Fibroblast of skin of abdomen (primary cell): ENCODE measurements around the gene NOX3.

Source experiments
- DNase-seq: peaks from one replicate; pipeline ENCODE4 v3.0.0-alpha.2; 2013

The NOX3 gene

DNA sequence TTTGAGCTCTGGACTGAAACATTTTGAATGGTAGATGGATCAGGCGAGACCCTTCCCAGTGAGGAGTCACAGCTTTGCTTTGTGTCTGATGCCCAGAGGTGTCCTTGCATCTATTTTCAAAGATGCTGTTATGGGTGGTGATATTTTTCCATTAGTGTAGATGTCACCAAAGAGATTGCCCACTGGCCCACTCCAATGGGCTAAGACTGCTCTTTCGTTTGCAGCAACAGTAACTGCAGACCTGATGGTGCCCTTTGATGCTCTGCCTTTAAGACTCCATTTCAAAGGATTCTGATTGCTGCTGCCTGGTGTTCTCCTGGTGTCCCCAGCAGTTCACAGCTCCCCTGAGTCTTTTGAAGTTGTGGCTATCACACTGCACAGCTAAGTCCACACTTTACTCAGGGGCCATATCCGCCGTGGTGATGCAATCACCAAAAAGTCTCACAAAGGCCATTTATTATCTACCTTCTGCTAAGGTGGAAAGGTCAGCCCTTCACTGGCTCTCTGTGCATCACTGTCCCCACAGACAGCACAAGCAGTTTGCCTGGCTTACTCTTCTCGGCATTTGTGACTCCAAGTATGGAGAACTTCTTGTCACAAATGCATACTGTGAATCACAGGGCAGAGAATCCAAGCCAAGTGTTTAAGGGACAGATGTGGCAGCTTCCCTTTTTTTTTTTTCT is 56.4 kb downstream of the NOX3 start:
- DNase-seq, result no peak

DNA sequence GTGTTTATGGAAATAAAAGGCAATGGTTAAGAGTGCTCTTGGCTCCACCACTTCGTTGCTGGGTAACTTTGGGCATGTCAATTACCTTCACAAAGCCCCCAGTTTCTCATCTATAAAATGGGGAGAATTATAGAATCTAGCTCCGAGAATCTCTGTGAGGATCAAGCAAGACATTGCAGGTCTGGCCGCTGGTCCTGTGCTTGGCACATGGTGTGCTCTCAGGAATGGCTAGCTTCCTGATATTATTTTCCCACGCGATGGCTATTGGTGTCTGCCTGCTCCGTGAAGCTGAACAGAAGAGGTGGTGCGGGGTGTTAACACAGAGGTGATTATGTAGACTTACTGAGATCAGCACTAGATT is 57.0 kb downstream of the NOX3 start:
- no peak for DNase-seq

DNA sequence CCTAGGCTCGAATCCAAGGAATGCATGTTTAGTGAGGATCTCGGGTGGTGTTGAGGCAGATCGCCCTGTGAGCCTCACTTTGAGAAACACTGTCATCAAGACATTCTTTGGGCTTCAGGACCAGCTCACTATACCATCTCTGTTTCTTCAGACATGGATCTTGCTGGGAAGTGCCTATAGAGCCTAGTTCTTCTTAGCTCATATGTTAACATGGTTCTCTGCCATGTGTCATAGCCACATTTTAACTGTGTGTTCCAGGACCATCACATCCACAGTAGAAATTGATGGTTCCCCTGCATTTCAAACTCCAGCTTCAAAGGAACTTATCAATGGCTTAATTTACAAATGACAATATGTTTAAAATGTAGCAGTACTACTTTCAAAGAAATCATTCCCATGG is 57.4 kb downstream of the NOX3 start:
- no peak for DNase-seq

DNA sequence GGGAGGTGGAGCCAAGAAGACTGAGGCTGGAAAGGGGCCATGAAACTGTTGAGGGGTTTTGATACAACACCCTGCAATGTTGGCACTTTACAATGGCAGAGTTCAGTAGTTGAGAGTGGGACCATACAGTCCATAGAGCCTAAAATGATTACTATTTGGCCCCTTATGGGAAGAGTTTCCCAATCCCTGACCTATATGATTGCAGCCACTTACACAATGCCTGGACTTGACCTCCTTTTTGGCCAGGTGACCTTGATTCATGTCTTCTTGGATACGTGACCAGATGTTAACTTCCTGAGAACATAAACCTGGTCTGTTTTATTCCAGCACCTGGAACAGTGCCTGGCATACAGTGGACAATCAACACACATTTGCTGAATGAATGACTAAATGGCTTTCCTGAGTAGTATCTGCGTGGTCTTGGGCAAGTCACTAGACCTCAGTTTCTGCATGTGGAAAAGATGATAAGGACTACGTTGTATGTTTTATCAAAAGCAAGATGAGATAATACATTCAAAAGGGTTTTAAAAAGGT is 58.4 kb downstream of the NOX3 start:
- DNase-seq, result no peak

DNA sequence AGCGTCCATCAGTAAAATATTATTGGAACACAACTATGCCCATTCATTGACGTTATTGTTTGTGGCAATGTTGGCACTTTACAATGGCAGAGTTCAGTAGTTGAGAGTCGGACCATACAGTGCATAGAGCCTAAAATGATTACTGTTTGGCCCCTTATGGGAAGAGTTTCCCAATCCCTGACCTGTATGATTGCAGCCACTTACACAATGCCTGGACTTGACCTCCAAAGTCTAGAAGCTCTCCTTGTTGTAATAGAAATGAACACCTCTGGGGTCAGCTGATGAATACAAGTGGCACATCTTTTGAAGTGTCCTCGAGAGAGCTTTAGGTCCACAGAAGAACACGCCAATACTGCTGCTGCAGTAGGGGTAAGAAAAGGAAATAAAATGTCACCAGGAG is 59.0 kb downstream of the NOX3 start:
- DNase-seq, result no peak

DNA sequence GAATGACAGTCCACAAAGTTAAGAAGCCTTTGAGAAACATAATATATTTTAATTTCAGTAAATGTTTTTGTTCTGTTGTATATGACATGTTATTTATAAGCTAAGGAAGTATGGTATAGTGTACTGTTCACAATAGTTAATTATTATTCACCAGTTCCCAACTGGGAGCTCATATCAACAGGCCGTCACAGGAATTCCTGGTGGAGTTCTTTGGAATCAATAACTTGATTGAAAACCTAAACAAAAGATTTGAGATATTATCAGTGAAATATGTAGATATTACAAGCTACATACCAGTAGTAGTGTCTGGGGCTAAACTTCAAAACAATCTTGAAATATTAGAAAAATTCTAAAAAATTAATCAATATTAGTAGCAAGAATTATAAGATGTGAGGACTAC is 60.3 kb downstream of the NOX3 start:
- DNase-seq, result no peak

DNA sequence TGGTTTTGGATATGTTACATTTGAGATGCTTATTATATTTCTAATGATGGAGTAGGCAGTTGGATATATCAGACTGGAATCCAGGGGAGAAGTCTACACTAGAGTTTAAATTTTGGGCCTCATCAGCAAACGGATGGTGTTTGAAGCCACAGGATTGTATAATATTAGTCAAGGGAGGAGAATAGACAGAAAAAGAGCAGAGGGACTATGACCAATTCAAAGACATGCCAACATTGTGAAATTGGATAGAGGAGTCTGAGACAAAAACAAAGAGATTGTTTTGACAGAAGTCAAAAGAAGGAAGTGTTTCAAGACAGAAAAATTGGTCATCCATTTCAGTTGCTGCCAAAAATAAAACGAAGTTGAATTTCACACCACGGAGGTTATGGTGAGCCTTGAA is 66.5 kb downstream of the NOX3 start:
- DNase-seq, result no peak

DNA sequence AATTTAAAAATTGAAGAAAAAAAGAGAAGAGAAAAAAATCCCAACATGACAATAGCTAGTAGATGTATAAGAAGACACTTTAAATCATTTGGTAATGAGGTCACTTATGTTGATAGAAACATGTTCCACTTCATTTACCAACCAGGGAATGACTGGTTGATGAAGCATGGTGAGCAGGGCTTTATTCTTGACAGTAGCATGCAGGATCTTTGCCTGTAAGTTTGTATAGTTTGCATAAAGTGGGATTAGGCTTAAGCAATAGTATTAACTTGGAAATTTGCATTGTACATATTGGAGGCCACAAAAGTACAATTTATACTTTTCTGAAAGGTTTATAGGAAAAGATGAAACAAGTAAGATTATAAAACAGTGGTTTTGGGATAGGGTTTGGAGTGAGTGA is 67.0 kb downstream of the NOX3 start:
- DNase-seq, result peak; percentile 36

DNA sequence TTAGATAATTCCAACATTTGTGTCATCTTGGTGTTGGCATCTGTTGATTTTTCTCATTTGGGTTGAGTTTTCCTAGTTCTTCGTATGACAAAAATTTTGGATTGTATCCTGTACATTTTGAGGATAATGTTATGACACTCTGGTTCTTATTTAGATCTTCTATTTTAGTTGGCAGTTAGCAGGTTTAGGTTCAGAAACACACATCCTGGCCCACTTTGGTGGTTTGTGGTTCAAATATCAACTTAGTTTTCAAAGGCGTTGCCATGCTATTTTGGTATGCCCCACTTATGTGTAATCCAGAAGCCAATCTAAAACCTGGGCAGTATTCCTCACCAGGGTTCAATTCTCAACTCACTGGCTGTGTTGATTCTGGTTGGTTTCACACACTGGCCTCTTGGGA is 68.2 kb downstream of the NOX3 start:
- DNase-seq, result no peak

DNA sequence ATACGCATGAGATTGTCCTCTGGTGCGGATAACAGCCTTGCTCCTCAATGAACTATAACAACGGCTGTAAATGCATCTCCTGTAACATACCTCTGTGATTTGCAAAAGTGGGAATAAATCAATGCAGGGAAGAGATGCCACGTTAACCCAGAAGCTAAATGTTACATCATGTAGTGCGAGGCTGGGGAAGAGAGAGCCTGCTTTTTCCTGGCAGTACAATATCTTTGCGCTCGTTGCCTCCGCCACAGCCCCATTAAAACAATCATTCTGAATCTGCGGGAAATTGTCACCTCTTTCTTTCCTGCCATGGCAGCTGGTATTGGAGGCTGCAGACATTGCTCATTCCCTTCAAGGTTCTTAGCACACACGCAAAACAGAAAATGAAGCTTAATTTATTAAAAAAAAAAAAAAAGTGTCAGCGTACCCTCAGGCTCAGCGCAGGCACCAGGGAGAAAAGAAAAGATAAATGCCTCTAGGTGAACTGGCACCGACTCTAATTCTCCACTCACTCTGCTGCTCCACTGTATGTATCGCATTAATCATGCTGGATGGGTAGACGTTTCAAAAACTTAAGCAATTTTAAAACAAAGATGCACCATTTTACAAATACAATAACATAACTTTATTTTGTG is 71.2 kb downstream of the NOX3 start:
- no peak for DNase-seq

DNA sequence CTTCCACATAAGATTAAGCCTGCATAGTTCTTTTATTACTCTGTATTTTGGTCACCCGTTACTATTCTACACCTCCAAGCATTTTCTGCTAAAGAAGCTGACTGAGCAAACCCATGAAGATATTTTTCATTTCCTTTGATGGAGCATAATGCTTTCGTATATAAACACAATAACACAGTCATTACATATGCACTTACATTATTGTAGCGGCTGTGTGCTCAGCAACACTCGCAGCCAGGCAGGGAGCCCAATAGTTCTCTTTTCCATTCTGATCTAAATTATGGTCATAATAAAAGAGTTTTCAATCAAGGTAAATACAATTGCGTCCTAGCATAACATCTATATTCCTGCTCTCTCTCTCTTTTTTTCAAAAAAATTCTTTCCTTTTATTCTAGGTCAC is 71.7 kb downstream of the NOX3 start:
- DNase-seq, result peak; percentile 48

DNA sequence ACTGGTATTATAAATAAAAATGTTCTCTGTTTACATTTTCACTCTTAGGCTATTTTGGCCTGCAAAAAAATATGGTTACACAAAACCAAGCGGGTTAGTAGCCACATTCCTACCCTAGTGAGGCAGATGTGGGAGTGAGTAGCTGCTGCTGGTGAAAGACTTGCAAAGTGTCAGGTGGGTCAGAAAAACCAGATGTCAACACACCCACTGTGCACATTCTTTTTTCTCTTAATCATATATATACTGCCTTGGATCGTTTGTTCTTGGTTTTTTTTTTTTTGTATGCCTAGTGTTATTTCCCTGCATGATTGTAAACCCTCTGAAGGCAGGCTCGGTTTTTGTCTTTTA is 73.3 kb downstream of the NOX3 start:
- DNase-seq, result peak; percentile 89

DNA sequence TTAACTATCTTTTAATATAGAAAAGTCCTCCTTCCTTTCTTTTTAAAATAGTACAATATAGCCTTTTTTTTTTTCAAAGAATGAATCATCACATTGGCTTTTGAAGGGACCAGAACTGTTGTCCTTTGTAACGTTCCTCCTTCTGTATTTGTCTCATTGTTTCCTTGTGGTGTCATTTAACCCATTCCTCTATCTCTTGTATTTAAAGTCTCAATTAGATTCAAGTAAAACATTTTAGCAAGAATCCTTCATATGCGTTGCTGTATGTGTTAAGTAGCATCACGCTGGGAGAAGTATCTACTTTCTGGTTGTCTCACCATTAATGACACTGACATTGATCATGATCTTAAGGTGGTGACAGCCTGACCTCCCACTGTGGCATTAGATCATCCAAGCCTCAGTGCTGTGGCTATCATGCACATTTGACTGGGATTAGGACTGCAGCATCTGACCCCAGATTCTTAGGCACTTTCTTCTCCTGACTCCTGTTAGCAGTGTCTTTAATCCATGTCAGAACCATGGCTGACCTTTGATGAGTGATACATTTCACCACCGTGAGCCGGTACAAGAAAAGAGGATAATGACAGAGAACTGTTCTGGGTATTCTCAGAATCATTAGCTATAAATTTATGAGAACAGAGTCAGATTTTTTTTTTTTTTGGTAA is 73.8 kb downstream of the NOX3 start:
- peak; percentile 82 for DNase-seq

DNA sequence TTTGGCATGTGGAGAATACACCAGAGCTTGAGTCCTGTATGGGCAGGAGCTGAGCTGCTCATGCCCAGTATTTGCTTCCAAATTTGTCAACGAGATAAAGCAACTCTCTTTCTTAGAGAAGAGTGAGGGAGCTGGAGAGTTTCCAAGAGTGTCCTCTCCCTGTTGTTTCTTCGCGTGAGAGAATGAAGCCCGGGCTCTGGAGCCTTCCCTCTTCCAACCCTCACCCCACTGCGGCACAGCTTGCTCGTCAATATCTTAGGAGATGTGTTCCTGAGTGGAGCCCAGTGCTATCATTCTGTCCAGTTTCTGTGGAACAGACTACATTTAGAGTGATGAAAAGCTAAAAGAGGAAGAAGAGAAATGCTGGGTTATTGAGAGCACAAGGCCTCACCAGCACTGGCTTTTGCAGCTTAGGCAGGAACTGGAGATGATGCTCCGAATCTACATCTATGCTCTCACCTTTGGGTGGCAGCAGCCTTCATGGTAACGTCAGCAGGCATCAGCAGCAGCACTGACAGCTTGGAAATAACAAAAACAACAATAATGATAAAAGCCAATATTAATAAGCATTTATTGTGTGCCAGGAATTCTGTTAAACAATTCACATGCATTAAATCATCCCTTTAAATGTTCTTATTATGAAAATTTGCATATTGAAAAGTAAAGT is 74.8 kb downstream of the NOX3 start:
- DNase-seq, result no peak

DNA sequence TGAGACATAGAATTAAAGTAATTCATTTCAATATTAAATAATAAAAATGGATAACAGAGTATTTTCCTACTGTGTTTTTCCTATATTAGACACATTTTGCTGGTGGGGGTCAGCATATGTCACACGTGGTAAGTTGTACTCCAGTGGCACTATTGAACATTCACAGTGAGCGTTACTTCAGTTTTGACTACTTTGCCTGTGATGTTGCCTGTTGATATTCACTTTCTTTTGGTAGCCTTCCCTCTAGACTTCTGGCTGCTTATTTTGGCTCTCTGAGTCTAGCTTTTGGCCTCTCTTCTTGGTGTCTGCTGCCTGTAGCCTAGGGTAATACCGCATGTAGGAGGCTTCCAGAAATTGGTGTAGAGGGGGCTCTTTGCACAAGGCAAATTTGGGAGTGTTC is 76.9 kb downstream of the NOX3 start:
- no peak for DNase-seq

DNA sequence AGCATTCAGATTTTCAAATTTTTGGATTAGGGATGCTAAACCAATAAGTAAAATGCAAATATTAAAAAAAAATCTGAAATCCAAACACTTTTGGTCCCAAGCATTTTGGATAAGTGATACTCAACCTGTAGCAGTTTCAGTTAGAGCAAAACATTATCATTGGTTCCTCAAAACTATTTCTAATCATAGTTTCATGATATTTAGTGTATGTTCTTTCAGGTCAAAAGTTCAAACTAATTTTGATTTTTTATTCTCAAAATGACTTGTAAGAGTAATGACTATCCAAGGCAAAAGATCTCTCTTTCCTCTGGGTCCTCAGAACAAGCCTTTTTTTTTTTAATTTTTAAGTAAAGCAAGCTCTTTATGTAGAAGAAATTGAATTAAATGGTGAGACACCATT is 77.4 kb downstream of the NOX3 start:
- DNase-seq, result no peak

DNA sequence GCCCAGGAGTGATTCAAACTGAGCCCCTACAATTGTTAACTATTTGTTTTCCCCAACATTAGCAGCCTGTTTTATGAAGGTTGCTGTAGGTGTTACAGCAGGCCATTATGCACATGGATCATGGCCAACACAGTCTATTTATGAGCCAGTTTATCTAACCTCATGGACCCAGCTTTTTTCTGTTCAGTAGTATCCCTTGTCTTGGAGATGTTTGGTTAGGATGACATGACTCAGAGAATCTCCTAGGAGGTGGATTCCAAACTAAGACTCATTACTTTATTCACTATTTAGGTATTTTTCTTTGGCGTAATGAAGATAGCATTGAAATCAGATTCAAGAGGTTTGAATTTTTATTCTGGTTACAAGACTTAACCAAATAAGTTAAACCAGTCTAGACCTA is 78.6 kb downstream of the NOX3 start:
- DNase-seq, result peak; percentile 93

DNA sequence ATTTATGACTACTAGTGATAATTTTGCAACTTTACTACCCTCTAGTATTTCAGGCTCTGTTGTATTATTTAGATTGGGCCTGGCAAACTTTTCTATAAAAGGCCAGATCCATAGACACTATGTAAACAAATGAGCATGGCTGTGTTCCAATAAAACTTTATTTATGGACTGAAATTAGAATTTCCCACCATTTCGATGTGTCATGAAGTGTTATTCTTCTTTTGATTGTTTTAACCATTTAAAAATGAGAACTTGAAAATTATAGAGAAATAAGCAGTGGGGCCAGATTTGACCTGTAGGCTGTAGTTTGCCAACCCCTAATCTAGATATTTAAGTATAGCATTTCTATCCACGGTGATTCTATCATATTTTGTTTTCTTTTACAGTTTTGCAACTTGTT is 79.8 kb downstream of the NOX3 start:
- DNase-seq, result no peak

DNA sequence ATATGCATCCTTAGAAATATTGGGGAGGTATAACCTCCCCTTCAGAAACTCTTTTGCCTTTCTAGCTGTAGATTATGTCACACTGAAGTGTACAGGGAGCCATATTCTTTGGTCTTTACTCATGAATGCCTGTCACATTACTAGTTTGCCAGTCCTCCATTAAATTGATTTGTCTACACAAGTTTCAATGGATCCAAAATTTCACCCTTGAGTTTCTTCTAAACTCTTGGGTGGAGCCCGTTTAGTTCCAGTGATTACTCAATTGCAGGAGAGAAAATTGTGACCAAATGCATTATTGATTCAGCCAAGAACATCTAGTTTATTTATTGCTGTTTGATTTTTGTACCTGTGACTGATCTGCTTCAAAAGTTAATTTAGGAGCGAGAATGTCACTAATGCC is 81.0 kb downstream of the NOX3 start:
- DNase-seq, result no peak

DNA sequence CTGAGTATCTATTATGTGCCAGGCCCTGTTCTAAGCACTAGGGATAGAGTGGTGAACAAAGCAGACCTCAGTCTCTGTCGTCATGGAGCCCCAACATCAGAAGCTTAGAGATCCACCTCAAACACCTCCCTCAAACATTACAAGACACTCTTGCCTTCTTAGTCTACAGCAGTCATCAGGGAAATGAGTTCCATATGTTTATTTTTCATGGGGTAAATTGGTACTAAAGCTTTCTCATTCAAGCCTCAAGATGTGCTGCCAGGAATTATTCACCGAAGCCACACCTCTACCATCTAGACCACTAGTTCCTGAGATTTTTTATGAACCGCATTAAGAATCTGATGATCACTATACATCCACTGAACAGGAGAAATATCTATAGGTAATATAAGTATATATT is 82.4 kb downstream of the NOX3 start:
- DNase-seq, result peak; percentile 72

DNA sequence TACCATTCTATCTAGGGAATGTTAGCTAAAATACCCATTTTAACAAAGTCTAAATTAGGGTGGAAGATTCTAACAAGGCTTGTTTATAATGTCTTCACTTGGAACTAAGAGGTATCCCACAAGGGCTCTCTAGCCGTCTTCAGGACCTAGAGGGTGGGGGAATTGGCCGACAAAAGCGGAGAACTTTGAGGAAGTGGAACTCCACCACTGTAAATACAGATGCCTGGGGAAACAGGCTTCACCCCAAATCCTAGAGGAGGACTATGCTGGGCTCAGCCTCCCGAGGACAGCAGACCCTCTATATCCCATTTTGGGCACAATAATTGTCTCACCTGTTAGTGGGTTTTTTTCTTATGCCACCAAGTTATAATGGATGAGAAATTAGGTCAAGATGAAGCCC is 83.4 kb downstream of the NOX3 start:
- DNase-seq, result no peak

DNA sequence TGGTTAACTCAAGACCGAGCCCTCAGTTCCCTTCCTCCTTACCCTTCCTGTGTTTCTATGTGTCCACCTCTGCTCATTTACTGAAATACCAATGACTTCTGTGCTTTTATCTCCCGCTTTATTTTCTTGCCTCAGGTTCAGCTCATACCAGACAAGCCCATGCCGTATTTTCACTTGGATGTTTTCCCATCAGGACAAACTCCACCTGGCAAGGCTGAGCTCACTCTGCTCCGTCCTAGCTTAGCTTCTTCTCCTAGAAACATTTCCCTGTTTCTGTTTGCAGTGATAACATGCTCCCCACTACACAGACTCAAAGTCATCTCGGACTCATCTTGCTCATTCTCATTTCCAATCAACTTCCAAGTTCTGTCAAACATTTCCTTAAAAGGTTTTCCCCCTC is 84.4 kb downstream of the NOX3 start:
- no peak for DNase-seq

DNA sequence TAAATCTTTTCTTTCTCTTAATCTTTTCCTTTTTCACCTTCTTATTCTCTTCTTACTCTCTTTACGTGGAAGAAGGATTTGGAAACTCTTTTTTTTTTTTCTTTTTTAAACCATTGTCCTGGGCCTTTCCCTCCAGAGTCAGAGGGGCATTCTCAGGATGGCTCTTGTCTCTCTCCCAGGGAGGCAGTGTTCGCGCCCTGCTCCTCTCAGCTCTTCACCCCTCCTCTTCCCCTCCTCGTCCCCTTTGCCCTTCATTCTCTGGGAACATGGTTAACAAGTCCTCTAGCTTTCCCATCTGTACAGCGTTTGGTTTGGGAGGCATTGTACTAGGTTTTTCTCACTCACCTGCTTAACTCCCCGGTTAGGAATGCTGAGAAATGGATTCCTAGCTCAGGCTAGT is 89.3 kb downstream of the NOX3 start:
- no peak for DNase-seq
